Ascending aorta (tissue), 2 donors: ENCODE measurements around the gene TSPAN5. TPM values are rescaled to one million over a fixed set of nuclear protein-coding genes. Genes with fewer than 3 reads are reported as not detected.

Experiments used
- DNase-seq, 2 donors: peaks; one replicate each; pipeline ENCODE4 v3.0.0-alpha.2; 2019; ENCODE audit warnings: low spot score in 2 of 2
- H3K27ac ChIP-seq, 2 donors: fragments of 200-600 bp; sonication (generic); one replicate each; pipeline ENCODE4 v1.5.1; 2016 to 2017; ENCODE audit warnings: mild to moderate bottlenecking in 1 of 2
- H3K27me3 ChIP-seq: fragments of 200-600 bp; sonication (generic); one replicate; pipeline ENCODE4 v1.5.1; 2017
- H3K36me3 ChIP-seq, 2 donors: fragments of 200-600 bp; sonication (generic); one replicate each; pipeline ENCODE4 v1.5.1; 2016
- H3K4me1 ChIP-seq, 2 donors: fragments of 200-600 bp; sonication (generic); one replicate each; pipeline ENCODE4 v1.5.1; 2016 to 2017; ENCODE audit warnings: mild to moderate bottlenecking in 1 of 2
- H3K4me3 ChIP-seq, 2 donors: fragments of 200-600 bp; sonication (generic); one replicate each; pipeline ENCODE4 v1.5.1; 2016 to 2017; ENCODE audit warnings: mild to moderate bottlenecking in 1 of 2
- H3K9me3 ChIP-seq, 2 donors: fragments of 200-600 bp; sonication (generic); one replicate each; pipeline ENCODE4 v1.5.1; 2016
- CTCF ChIP-seq, 3 experiments: fragments of 200-600 bp in 2 of 3; fragments of 450-650 bp in 1 of 3; sonication (generic) in 2 of 3; IDR thresholded peaks; one replicate each; pipeline ENCODE4 v1.5.1; 2016 to 2019; ENCODE audit warnings: antibody characterized with exemption in 3 of 3, mild to moderate bottlenecking in 1 of 3, moderate library complexity in 1 of 3
- intact Hi-C: fragments of 100-400 bp; cut with DNase I; formaldehyde crosslinking; loops from one replicate; pipeline ENCODE4 v1.15.1; 2023
- total RNA-seq: library from RNA; depleted of rRNA; stranded (reverse); fragments of >200 nt; gene quantifications from one replicate; pipeline ENCODE4 v1.1.0, GENCODE V29; 2016

The TSPAN5 gene
- total RNA-seq, 1 donor from 2014 or later = 5.2 TPM

GRCh38 chr4:98609934-98610333, 48.5 kb downstream of the TSPAN5 start:
- intact Hi-C loops = no loop called here
- no peaks in the 10 kb centered on the region for H3K9me3 ChIP-seq
- H3K27me3 ChIP-seq = no peaks in the 10 kb centered on the region
- H3K36me3 ChIP-seq = no peaks in the 10 kb centered on the region
- H3K27ac ChIP-seq = no peak overlapping the region
- DNase-seq = no peak
- H3K4me3 ChIP-seq = no peak overlapping the region
- TF ChIP-seq CTCF (IDR thresholded peaks at IDR 0.05) = no peak
- no peaks in the 10 kb centered on the region for H3K4me1 ChIP-seq

- H3K27me3 ChIP-seq = no peaks in the 10 kb centered on the region
- H3K9me3 ChIP-seq = no peaks in the 10 kb centered on the region
- H3K4me3 ChIP-seq = no peak overlapping the region
- no peak overlapping the region for H3K27ac ChIP-seq
- no peaks in the 10 kb centered on the region for H3K4me1 ChIP-seq
- TF ChIP-seq CTCF (IDR thresholded peaks at IDR 0.05) = no peak
- intact Hi-C loops = no loop called here
- H3K36me3 ChIP-seq = no peaks in the 10 kb centered on the region
- DNase-seq = no peak
Observed at GRCh38 chr4:98608356-98608755, 50.1 kb downstream of the TSPAN5 start.

DNA sequence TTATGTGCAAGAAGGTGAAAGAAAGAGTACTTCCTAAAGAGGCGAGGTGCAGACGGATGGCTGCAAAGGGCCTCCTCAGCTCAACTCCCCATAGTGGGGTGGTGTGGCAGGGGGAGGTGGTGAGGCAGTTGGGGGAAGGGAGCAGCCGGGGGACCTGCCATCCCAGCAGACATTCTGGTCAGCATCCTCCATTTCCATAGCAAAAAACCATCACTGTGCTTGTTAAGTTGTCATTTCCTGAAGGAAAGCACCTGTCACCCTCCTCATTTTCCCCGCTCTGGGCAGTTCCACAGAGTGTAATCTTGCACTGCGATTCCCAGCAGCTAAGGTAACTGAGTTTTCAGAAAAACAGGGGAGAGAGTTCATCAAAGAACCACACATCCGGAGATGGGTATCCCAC, 51.5 kb downstream of the TSPAN5 start:
- no peaks in the 10 kb centered on the region for H3K9me3 ChIP-seq
- TF ChIP-seq CTCF (IDR thresholded peaks at IDR 0.05) = no peak
- intact Hi-C loops = no loop called here

GRCh38 chr4:98605216-98605615, 53.2 kb downstream of the TSPAN5 start:
- no peak overlapping the region for H3K27ac ChIP-seq
- no peak for TF ChIP-seq CTCF (IDR thresholded peaks at IDR 0.05)
- intact Hi-C loops = no loop called here
- H3K4me3 ChIP-seq = no peak overlapping the region
- no peaks in the 10 kb centered on the region for H3K4me1 ChIP-seq
- H3K36me3 ChIP-seq = no peaks in the 10 kb centered on the region
- no peaks in the 10 kb centered on the region for H3K27me3 ChIP-seq
- DNase-seq = no peak
- peaks cover 0 to 13% of the 10 kb centered on the region in 2 donors for H3K9me3 ChIP-seq

More for the DNA sequence above, 51.5 kb downstream of the TSPAN5 start:
- Histone ChIP-seq H3K27me3 (no peaks in the 10 kb centered on the region), H3K4me1 (no peaks in the 10 kb centered on the region), H3K27ac (no peak overlapping the region), H3K4me3 (no peak overlapping the region), H3K36me3 (no peaks in the 10 kb centered on the region)
- DNase-seq = no peak

DNA sequence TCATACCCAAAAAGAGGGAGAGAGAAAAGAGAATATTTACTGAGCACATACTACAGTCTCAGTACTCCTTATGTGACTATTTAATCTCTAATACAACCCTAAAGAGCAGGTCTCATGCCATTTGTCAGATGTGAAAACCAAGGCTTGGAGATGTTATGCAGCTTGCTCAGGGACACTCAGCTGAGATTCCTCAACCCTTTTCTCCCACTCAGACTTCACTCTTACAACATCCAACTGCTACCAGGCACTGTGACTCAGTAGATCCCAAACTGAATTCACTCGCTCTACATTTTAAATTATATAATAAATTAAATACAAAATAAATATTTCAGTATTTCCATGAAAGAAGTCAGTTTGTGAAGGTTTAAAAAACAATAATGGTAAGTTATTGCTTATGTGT, 53.7 kb downstream of the TSPAN5 start:
- Histone ChIP-seq H3K27ac (no peak overlapping the region), H3K36me3 (no peaks in the 10 kb centered on the region), H3K4me1 (no peaks in the 10 kb centered on the region), H3K27me3 (no peaks in the 10 kb centered on the region), H3K9me3 (peaks cover 0 to 18% of the 10 kb centered on the region in 2 donors), H3K4me3 (no peak overlapping the region)
- intact Hi-C loops = no loop called here
- no peak for TF ChIP-seq CTCF (IDR thresholded peaks at IDR 0.05)
- DNase-seq = no peak
